Epithelial cell of proximal tubule (primary cell): ENCODE measurements around the gene SYNM. TPM values are rescaled to one million over a fixed set of nuclear protein-coding genes. Genes with fewer than 3 reads are reported as not detected.

Experiments used
- DNase-seq: peaks from one replicate; pipeline ENCODE4 v3.0.0-alpha.2; 2011; ENCODE audit warnings: low read depth
- H3K4me3 ChIP-seq: 2 replicates; pipeline ENCODE4 v1.5.1; 2011; ENCODE audit warnings: low read depth, mild to moderate bottlenecking, low read length
- total RNA-seq: library from RNA; depleted of rRNA; stranded (reverse); fragments of >200 nt; gene quantifications from 2 replicates; pipeline ENCODE4 v1.2.3, GENCODE V29; 2015
- TF ChIP-seq, protein P1 (sequence below): conservative IDR thresholded peaks from 2 replicates; pipeline ENCODE4 v1.5.1; 2012; ENCODE audit warnings: low read depth, mild to moderate bottlenecking, low read length

Gene SYNM
- total RNA-seq, 1 donor from 2014 or later: 2.1 TPM

DNA sequence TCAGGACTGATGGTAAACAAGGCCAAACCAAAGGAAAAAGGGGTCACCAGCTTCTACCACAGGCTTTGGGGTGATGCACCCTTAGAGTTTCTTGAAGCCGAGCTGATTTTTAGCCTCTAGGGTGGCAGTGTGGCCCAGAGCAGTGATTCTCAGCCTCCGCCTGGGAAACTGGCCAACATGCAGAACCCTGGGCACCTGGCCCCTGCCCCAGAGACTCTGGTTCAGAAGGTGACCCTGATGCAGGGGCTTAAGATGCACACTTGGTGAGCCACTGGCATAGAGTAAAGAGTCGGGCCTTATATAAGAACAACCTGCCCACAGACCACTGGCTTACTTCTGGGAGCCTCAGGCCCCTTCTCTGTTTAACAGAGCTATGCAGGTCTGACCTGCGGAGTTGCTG is 44.5 kb downstream of the SYNM start:
- H3K4me3 ChIP-seq: no peak overlapping the region
- DNase-seq: no peak
- TF ChIP-seq, protein P1, sequence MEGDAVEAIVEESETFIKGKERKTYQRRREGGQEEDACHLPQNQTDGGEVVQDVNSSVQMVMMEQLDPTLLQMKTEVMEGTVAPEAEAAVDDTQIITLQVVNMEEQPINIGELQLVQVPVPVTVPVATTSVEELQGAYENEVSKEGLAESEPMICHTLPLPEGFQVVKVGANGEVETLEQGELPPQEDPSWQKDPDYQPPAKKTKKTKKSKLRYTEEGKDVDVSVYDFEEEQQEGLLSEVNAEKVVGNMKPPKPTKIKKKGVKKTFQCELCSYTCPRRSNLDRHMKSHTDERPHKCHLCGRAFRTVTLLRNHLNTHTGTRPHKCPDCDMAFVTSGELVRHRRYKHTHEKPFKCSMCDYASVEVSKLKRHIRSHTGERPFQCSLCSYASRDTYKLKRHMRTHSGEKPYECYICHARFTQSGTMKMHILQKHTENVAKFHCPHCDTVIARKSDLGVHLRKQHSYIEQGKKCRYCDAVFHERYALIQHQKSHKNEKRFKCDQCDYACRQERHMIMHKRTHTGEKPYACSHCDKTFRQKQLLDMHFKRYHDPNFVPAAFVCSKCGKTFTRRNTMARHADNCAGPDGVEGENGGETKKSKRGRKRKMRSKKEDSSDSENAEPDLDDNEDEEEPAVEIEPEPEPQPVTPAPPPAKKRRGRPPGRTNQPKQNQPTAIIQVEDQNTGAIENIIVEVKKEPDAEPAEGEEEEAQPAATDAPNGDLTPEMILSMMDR: no peak

DNA sequence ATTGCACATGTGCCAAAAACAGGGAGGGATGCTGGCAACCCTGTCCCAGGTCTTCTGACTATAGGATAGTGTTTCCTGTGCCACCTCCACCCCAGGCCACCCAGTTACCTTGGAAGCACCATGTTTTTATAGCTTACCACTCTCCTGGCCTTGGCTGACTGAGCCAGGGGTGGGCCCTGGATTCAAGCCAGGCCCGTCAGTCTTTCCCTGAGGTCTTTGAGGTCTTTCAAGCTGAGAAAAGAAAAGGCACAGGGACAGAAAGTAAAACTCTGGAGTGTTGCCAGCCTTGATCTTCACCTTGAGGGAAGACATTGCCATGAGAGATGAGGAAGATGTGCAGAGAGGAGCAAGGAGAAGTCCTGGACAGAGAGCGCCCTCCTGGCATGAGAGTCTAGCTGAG is 46.3 kb downstream of the SYNM start:
- TF ChIP-seq, protein P1: no peak
- H3K4me3 ChIP-seq: no peak overlapping the region
- no peak for DNase-seq

DNA sequence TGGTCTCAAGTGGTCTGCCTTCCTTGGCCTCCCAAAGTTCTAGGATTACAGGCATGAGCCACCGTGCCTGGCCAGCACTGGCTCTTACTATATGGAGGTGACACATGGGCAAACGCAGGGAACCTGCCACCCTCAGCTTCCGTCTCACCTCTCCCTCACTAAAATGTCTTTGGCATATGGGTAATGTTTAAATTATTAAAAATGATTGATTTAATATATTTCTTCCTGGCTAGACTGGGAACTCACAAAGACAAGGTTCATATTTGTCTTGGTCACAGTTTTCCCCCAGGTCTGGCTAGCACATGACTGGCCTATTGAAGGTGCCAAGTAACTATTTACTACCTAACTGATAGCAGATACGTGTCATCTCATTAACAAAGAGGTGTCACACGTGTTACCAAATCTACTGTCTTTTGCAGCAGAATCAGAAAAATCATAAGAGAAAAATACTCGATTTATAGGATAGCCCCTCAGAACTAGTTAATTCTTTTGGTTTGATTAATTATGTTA is 48.2 kb downstream of the SYNM start:
- TF ChIP-seq, protein P1: no peak
- no peak overlapping the region for H3K4me3 ChIP-seq
- no peak for DNase-seq

DNA sequence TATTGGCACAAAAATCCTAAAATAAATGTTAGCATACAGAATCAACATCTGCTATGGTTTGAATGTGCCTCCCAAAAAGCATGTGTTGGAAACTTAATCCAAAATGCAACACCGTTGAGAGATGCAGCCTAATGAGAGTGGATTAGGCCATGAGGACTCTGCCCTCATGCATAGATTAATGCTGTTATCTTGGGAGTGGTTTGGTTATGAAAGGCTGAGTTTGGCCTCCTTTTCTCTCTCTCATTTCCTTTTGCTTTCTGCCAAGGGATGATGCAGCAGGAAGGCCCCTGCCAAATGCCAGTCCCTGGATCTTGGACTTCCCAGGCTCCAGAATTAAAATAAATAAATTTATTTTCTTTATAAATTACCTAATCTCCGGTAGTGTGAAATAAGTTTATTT is 49.4 kb downstream of the SYNM start:
- DNase-seq: no peak
- H3K4me3 ChIP-seq: no peak overlapping the region
- TF ChIP-seq, protein P1: no peak

DNA sequence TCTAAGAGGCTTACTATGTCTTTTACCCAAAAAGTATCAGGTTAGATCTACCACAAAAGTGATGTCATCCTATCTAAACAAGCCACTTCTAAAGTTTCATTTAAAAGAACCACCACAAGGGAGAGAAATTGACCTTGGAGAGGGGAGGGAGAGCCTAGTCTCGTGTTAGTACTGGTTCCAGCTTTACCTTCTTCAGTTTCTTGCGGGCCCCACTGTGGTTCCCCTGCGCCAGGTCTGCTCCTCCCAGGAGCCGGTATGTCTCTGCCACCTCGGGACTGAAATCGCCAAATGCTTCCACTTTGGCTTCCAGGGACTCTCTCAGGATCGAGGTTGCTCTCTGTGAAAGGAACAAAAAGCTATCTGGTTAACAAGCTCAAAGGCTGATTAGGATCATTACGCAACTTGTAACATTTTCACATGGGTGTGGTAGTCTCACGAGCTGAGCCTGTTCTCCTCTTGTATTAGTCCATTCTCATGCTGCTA is 51.1 kb downstream of the SYNM start:
- H3K4me3 ChIP-seq: no peak overlapping the region
- TF ChIP-seq, protein P1: no peak
- DNase-seq: no peak

DNA sequence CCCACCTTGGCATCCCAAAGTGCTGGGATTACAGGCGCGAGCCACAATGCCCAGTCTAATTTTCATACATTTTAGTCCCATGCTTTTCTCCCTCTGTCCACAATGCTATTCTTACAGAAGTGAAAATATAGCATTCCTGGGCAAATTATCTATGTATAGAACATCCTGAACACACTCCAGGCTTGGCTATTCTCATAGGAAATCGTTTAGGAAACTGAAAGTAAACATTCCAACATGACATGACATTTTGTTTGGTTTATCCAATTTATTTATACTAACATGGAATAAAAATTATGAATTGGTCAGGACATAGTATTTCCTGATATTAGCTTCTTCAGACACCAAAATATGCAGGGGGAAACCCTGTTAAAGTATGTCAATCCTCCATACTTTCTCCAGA is 52.6 kb downstream of the SYNM start:
- H3K4me3 ChIP-seq: no peak overlapping the region
- TF ChIP-seq, protein P1: no peak
- DNase-seq: no peak
